A673 (cell line): Measurements from ENCODE around the gene ITSN2.

Experiments
- EZH2 ChIP-seq: fragments of 200-600 bp; sonication (generic); IDR thresholded peaks from 2 replicates; pipeline ENCODE4 v1.6.1; 2017; ENCODE audit warnings: borderline replicate concordance, low read depth, mild to moderate bottlenecking, mixed read lengths, antibody characterized with exemption, low read length; ENCODE audit not compliant: poor library complexity, severe bottlenecking
- TF ChIP-seq, protein P1 (sequence below): fragments of 300-800, 200-600 bp; sonication (generic); conservative IDR thresholded peaks from 2 replicates; pipeline ENCODE4 v1.5.1; 2017; ENCODE audit warnings: low read depth, mild to moderate bottlenecking, antibody characterized with exemption, low read length, moderate library complexity, mixed read lengths

DNA sequence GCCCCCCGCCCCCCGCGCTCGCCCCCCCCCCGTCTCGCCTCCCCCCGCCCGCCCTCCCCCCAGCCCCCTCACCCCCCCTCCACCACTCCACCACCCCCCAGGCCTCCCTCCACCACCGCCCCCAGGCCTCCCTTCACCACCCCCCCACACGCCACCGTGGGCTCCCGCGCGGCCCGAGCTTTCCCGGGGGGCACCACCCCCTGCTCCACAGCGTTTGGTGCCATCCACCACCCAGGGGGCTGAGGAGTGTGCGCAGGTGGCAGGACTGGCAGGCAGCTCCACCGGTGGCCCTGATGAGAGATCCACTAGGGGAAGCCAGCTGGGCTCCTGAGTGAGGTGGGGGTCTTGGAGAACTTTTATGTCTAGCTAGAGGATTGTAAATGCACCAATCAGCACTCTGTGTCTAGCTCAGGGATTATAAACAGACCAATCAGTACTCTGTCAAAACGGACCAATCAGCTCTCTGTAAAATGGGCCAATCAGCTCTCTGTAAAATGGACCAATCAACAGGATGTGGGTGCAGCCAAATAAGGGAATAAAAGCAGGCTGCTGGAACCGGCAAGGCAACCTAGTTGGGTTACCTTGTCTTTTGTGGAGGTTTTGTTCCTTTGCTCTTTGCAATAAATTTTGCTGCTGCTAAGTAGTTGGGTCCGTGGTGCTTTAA, 43.0 kb upstream of the ITSN2 start:
- TF ChIP-seq, protein P1, sequence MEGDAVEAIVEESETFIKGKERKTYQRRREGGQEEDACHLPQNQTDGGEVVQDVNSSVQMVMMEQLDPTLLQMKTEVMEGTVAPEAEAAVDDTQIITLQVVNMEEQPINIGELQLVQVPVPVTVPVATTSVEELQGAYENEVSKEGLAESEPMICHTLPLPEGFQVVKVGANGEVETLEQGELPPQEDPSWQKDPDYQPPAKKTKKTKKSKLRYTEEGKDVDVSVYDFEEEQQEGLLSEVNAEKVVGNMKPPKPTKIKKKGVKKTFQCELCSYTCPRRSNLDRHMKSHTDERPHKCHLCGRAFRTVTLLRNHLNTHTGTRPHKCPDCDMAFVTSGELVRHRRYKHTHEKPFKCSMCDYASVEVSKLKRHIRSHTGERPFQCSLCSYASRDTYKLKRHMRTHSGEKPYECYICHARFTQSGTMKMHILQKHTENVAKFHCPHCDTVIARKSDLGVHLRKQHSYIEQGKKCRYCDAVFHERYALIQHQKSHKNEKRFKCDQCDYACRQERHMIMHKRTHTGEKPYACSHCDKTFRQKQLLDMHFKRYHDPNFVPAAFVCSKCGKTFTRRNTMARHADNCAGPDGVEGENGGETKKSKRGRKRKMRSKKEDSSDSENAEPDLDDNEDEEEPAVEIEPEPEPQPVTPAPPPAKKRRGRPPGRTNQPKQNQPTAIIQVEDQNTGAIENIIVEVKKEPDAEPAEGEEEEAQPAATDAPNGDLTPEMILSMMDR = no peak
- TF ChIP-seq EZH2 = no peak
